ENCODE results near the gene ADAT3.
A peak's percentile ranks its signal among the peaks of the same experiment; 100 is the strongest.

The ADAT3 gene

GRCh38 chr19:1944088-1944915 lies 39.1 kb downstream of the ADAT3 start:
- no peak for DNase-seq (ENCODE audit: low read depth)
- TF ChIP-seq POLR2A (IDR thresholded peaks at IDR 0.05; ENCODE audit: extremely low read depth, insufficient read length) (no peak), MAX (IDR thresholded peaks at IDR 0.05; ENCODE audit: low read depth, low read length) (no peak), MYC (IDR thresholded peaks at IDR 0.05; ENCODE audit: low read depth, low read length) (no peak)
- TF ChIP-seq, protein P1, sequence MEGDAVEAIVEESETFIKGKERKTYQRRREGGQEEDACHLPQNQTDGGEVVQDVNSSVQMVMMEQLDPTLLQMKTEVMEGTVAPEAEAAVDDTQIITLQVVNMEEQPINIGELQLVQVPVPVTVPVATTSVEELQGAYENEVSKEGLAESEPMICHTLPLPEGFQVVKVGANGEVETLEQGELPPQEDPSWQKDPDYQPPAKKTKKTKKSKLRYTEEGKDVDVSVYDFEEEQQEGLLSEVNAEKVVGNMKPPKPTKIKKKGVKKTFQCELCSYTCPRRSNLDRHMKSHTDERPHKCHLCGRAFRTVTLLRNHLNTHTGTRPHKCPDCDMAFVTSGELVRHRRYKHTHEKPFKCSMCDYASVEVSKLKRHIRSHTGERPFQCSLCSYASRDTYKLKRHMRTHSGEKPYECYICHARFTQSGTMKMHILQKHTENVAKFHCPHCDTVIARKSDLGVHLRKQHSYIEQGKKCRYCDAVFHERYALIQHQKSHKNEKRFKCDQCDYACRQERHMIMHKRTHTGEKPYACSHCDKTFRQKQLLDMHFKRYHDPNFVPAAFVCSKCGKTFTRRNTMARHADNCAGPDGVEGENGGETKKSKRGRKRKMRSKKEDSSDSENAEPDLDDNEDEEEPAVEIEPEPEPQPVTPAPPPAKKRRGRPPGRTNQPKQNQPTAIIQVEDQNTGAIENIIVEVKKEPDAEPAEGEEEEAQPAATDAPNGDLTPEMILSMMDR (IDR thresholded peaks at IDR 0.05; ENCODE audit: low read depth, low read length), result no peak
- no peak overlapping the region for H3K4me3 ChIP-seq (ENCODE audit: low read depth, low read length)

- TF ChIP-seq POLR2A (IDR thresholded peaks at IDR 0.05; ENCODE audit: extremely low read depth, insufficient read length) (no peak), MYC (IDR thresholded peaks at IDR 0.05; ENCODE audit: low read depth, low read length) (no peak), MAX (IDR thresholded peaks at IDR 0.05; ENCODE audit: low read depth, low read length) (no peak)
- TF ChIP-seq, protein P1 (IDR thresholded peaks at IDR 0.05; ENCODE audit: low read depth, low read length), result no peak
- H3K4me3 ChIP-seq (ENCODE audit: low read depth, low read length), result no peak overlapping the region
- no peak for DNase-seq (ENCODE audit: low read depth)
These were observed 39.8 kb downstream of the ADAT3 start for GRCh38 chr19:1944916-1945561.

DNA sequence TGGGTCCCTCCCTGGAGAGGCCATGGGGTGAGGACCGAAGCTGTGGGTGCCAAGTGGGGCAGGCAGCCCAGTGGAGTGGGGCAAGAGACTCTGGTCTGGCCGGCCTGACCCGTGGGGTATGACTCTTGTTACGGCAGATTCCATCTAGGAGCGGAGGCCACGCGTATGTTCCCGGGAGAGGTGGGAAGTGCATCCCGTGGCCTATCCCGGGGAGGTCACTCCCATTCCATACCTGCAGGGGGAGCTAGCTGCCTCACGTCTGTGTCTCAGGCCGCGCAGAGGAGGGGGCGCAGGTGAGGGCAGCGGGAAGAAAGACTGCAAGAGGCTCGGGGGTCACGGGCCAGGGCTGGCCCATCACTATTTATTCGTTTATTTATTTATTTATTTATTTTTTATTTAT lies 40.7 kb downstream of the ADAT3 start:
- no peak for DNase-seq (ENCODE audit: low read depth)
- H3K4me3 ChIP-seq (ENCODE audit: low read depth, low read length), result no peak overlapping the region
- TF ChIP-seq POLR2A (IDR thresholded peaks at IDR 0.05; ENCODE audit: extremely low read depth, insufficient read length), result no peak
- TF ChIP-seq, protein P1 (IDR thresholded peaks at IDR 0.05; ENCODE audit: low read depth, low read length), result peak; percentile 41

GRCh38 chr19:1947651-1948209 lies 42.5 kb downstream of the ADAT3 start:
- DNase-seq (ENCODE audit: low read depth), result no peak
- H3K4me3 ChIP-seq (ENCODE audit: low read depth, low read length), result no peak overlapping the region
- TF ChIP-seq MYC (IDR thresholded peaks at IDR 0.05; ENCODE audit: low read depth, low read length), result no peak

- TF ChIP-seq POLR2A (IDR thresholded peaks at IDR 0.05; ENCODE audit: extremely low read depth, insufficient read length) (no peak), MAX (IDR thresholded peaks at IDR 0.05; ENCODE audit: low read depth, low read length) (no peak), MYC (IDR thresholded peaks at IDR 0.05; ENCODE audit: low read depth, low read length) (no peak)
- TF ChIP-seq, protein P1 (IDR thresholded peaks at IDR 0.05; ENCODE audit: low read depth, low read length), result no peak
- no peak for DNase-seq (ENCODE audit: low read depth)
- no peak overlapping the region for H3K4me3 ChIP-seq (ENCODE audit: low read depth, low read length)
These were observed 44.3 kb downstream of the ADAT3 start for GRCh38 chr19:1949304-1950101.

- no peak for TF ChIP-seq MAX (IDR thresholded peaks at IDR 0.05; ENCODE audit: low read depth, low read length)
- TF ChIP-seq, protein P1 (IDR thresholded peaks at IDR 0.05; ENCODE audit: low read depth, low read length), result no peak
- TF ChIP-seq POLR2A (IDR thresholded peaks at IDR 0.05; ENCODE audit: extremely low read depth, insufficient read length), result no peak
- no peak for TF ChIP-seq MYC (IDR thresholded peaks at IDR 0.05; ENCODE audit: low read depth, low read length)
- no peak for DNase-seq (ENCODE audit: low read depth)
- H3K4me3 ChIP-seq (ENCODE audit: low read depth, low read length), result no peak overlapping the region
These were observed 45.4 kb downstream of the ADAT3 start for GRCh38 chr19:1950640-1951039.

Data from NB4 (cell line).